Karpas-422 (cell line): ENCODE data around the gene HLA-G. TPM values are rescaled to one million over a fixed set of nuclear protein-coding genes. Genes with fewer than 3 reads are reported as not detected.

Source experiments
- DNase-seq: peaks from one replicate; pipeline ENCODE4 v3.0.0-alpha.2; 2015
- H2AFZ ChIP-seq: fragments of 200-600 bp; sonication (generic); 2 replicates; pipeline ENCODE4 v1.6.1; 2014; ENCODE audit warnings: antibody characterized with exemption, low read length, mixed read lengths
- H3K27ac ChIP-seq: fragments of 200-600 bp; sonication (generic); 2 replicates; pipeline ENCODE4 v1.5.1; 2014; ENCODE audit warnings: mild to moderate bottlenecking, low read length, moderate library complexity
- H3K27me3 ChIP-seq: fragments of 200-600 bp; sonication (generic); 2 replicates; pipeline ENCODE4 v1.6.1; 2014; ENCODE audit warnings: low read length, mixed read lengths
- H3K36me3 ChIP-seq: fragments of 200-600 bp; sonication (generic); 2 replicates; pipeline ENCODE4 v1.6.1; 2014; ENCODE audit warnings: low read length, mixed read lengths; ENCODE audit not compliant: insufficient read depth
- H3K4me1 ChIP-seq: fragments of 200-600 bp; sonication (generic); 2 replicates; pipeline ENCODE4 v1.6.1; 2014; ENCODE audit warnings: mild to moderate bottlenecking, low read length, mixed read lengths
- H3K4me2 ChIP-seq: fragments of 200-600 bp; sonication (generic); 2 replicates; pipeline ENCODE4 v1.6.1; 2014; ENCODE audit warnings: low read length, low read depth, mild to moderate bottlenecking; ENCODE audit not compliant: poor library complexity, severe bottlenecking
- H3K4me3 ChIP-seq: fragments of 200-600 bp; sonication (generic); 2 replicates; pipeline ENCODE4 v1.5.1; 2014; ENCODE audit warnings: mild to moderate bottlenecking, antibody characterized with exemption, low read length, mixed read lengths
- H3K79me2 ChIP-seq: fragments of 200-600 bp; sonication (generic); 2 replicates; pipeline ENCODE4 v1.6.1; 2014; ENCODE audit warnings: mild to moderate bottlenecking, low read length, mixed read lengths
- H3K9ac ChIP-seq: fragments of 200-600 bp; sonication (generic); 2 replicates; pipeline ENCODE4 v1.6.0; 2014; ENCODE audit warnings: low read length
- H3K9me2 ChIP-seq: fragments of 200-600 bp; sonication (generic), shearing (Covaris generic); replicated peaks from 2 replicates; pipeline ENCODE4 v1.6.0; 2014; ENCODE audit warnings: mild to moderate bottlenecking, low read length, moderate library complexity; ENCODE audit not compliant: insufficient read depth
- H3K9me3 ChIP-seq: fragments of 300-700, 200-600 bp; sonication (generic); 2 replicates; pipeline ENCODE4 v1.6.1; 2014; ENCODE audit warnings: low read length, mixed read lengths
- H4K20me1 ChIP-seq: fragments of 200-600 bp; sonication (generic); 2 replicates; pipeline ENCODE4 v1.6.1; 2014; ENCODE audit warnings: mild to moderate bottlenecking, antibody characterized with exemption, low read length, low read depth; ENCODE audit not compliant: insufficient read depth
- total RNA-seq: library from RNA; depleted of rRNA; stranded (reverse); fragments of >200 nt; shearing (Covaris generic); gene quantifications from 2 replicates; pipeline ENCODE4 v1.2.3, GENCODE V29; 2014; ENCODE audit warnings: low replicate concordance

Gene HLA-G
- total RNA-seq, 1 experiment from 2014 or later: not detected

GRCh38 chr6:29813066-29813465 lies 14.6 kb upstream of the HLA-G start:
- Histone ChIP-seq H3K4me3 (no peak overlapping the region), H3K27me3 (no peaks in the 10 kb centered on the region), H3K27ac (no peak overlapping the region), H3K4me2 (no peak overlapping the region), H3K79me2 (no peaks in the 10 kb centered on the region), H3K36me3 (no peaks in the 10 kb centered on the region), H4K20me1 (no peaks in the 10 kb centered on the region), H2AFZ (no peak overlapping the region), H3K9me2 (no peaks in the 10 kb centered on the region), H3K4me1 (no peaks in the 10 kb centered on the region), H3K9me3 (no peaks in the 10 kb centered on the region), H3K9ac (no peak overlapping the region)
- no peak for DNase-seq

- no peak overlapping the region for H3K4me3 ChIP-seq
- no peak overlapping the region for H3K27ac ChIP-seq
- H3K9me3 ChIP-seq: no peaks in the 10 kb centered on the region
- no peaks in the 10 kb centered on the region for H3K4me1 ChIP-seq
- H4K20me1 ChIP-seq: no peaks in the 10 kb centered on the region
- no peak for DNase-seq
- no peaks in the 10 kb centered on the region for H3K9me2 ChIP-seq
- no peak overlapping the region for H2AFZ ChIP-seq
- no peaks in the 10 kb centered on the region for H3K79me2 ChIP-seq
- no peak overlapping the region for H3K9ac ChIP-seq
- no peak overlapping the region for H3K4me2 ChIP-seq
- H3K27me3 ChIP-seq: no peaks in the 10 kb centered on the region
- no peaks in the 10 kb centered on the region for H3K36me3 ChIP-seq
Measured at GRCh38 chr6:29813809-29814208, 13.8 kb upstream of the HLA-G start.

- H3K4me1 ChIP-seq: no peaks in the 10 kb centered on the region
- H3K36me3 ChIP-seq: no peaks in the 10 kb centered on the region
- H3K9me3 ChIP-seq: no peaks in the 10 kb centered on the region
- no peaks in the 10 kb centered on the region for H3K9me2 ChIP-seq
- no peak for DNase-seq
- no peak overlapping the region for H3K4me2 ChIP-seq
- no peak overlapping the region for H3K9ac ChIP-seq
- H4K20me1 ChIP-seq: no peaks in the 10 kb centered on the region
- no peak overlapping the region for H3K4me3 ChIP-seq
- H2AFZ ChIP-seq: no peak overlapping the region
- H3K79me2 ChIP-seq: no peaks in the 10 kb centered on the region
- H3K27me3 ChIP-seq: no peaks in the 10 kb centered on the region
- no peak overlapping the region for H3K27ac ChIP-seq
Measured at GRCh38 chr6:29814379-29815117, 13.1 kb upstream of the HLA-G start.

GRCh38 chr6:29815118-29815750 lies 12.4 kb upstream of the HLA-G start:
- Histone ChIP-seq H3K4me1 (no peaks in the 10 kb centered on the region), H3K9me3 (no peaks in the 10 kb centered on the region), H3K36me3 (no peaks in the 10 kb centered on the region), H3K4me2 (no peak overlapping the region), H2AFZ (no peak overlapping the region), H3K9ac (no peak overlapping the region), H3K27ac (no peak overlapping the region), H3K9me2 (no peaks in the 10 kb centered on the region), H4K20me1 (no peaks in the 10 kb centered on the region), H3K27me3 (no peaks in the 10 kb centered on the region), H3K79me2 (no peaks in the 10 kb centered on the region), H3K4me3 (no peak overlapping the region)
- DNase-seq: no peak

GRCh38 chr6:29816030-29816429 lies 11.6 kb upstream of the HLA-G start:
- Histone ChIP-seq H3K36me3 (no peaks in the 10 kb centered on the region), H3K9me2 (no peaks in the 10 kb centered on the region), H3K27me3 (no peaks in the 10 kb centered on the region), H3K4me3 (no peak overlapping the region), H4K20me1 (no peaks in the 10 kb centered on the region), H3K9me3 (no peaks in the 10 kb centered on the region), H3K27ac (no peak overlapping the region), H3K9ac (no peak overlapping the region), H3K4me1 (no peaks in the 10 kb centered on the region), H3K4me2 (no peak overlapping the region), H2AFZ (no peak overlapping the region), H3K79me2 (no peaks in the 10 kb centered on the region)
- no peak for DNase-seq

- Histone ChIP-seq H4K20me1 (no peaks in the 10 kb centered on the region), H3K27me3 (no peaks in the 10 kb centered on the region)
Measured at GRCh38 chr6:29818892-29819291, 8.7 kb upstream of the HLA-G start.

GRCh38 chr6:29824144-29824543 lies 3.5 kb upstream of the HLA-G start:
- Histone ChIP-seq H3K4me3 (no peak overlapping the region), H4K20me1 (no peaks in the 10 kb centered on the region), H3K9me2 (no peaks in the 10 kb centered on the region), H3K36me3 (no peaks in the 10 kb centered on the region), H2AFZ (no peak overlapping the region), H3K4me2 (no peak overlapping the region), H3K9me3 (no peaks in the 10 kb centered on the region), H3K27ac (no peak overlapping the region), H3K27me3 (no peaks in the 10 kb centered on the region), H3K9ac (no peak overlapping the region), H3K79me2 (no peaks in the 10 kb centered on the region), H3K4me1 (no peaks in the 10 kb centered on the region)
- no peak for DNase-seq

More at GRCh38 chr6:29818892-29819291, 8.7 kb upstream of the HLA-G start:
- Histone ChIP-seq H2AFZ (no peak overlapping the region), H3K79me2 (no peaks in the 10 kb centered on the region), H3K9me3 (no peaks in the 10 kb centered on the region), H3K4me1 (no peaks in the 10 kb centered on the region), H3K27ac (no peak overlapping the region), H3K9me2 (no peaks in the 10 kb centered on the region), H3K4me3 (no peak overlapping the region), H3K9ac (no peak overlapping the region), H3K36me3 (no peaks in the 10 kb centered on the region), H3K4me2 (no peak overlapping the region)
- no peak for DNase-seq

GRCh38 chr6:29825848-29826247 lies 1.8 kb upstream of the HLA-G start:
- no peak overlapping the region for H2AFZ ChIP-seq
- H3K27me3 ChIP-seq: no peaks in the 10 kb centered on the region
- H3K9me3 ChIP-seq: no peaks in the 10 kb centered on the region
- no peaks in the 10 kb centered on the region for H4K20me1 ChIP-seq
- no peaks in the 10 kb centered on the region for H3K4me1 ChIP-seq
- H3K27ac ChIP-seq: no peak overlapping the region
- H3K4me3 ChIP-seq: no peak overlapping the region
- H3K9ac ChIP-seq: no peak overlapping the region
- no peaks in the 10 kb centered on the region for H3K9me2 ChIP-seq
- no peak for DNase-seq
- H3K79me2 ChIP-seq: no peaks in the 10 kb centered on the region
- H3K36me3 ChIP-seq: no peaks in the 10 kb centered on the region
- no peak overlapping the region for H3K4me2 ChIP-seq
